SK-N-SH (cell line): ENCODE data around the gene KCNAB1.

Experiments
- EZH2phosphoT487 ChIP-seq: fragments of 200-600 bp; sonication (generic); IDR thresholded peaks from 2 replicates; pipeline ENCODE4 v1.6.1; 2017; ENCODE audit warnings: low read depth, mixed run types, mild to moderate bottlenecking, antibody characterized with exemption, moderate library complexity, borderline replicate concordance
- MXI1 ChIP-seq: IDR thresholded peaks from 2 replicates; pipeline ENCODE4 v1.6.1; 2012; ENCODE audit warnings: mild to moderate bottlenecking, low read depth, low read length, improper control_type of control experiment
- NRF1 ChIP-seq: IDR thresholded peaks from 2 replicates; pipeline ENCODE4 v1.6.1; 2012; ENCODE audit warnings: low read depth, mild to moderate bottlenecking, low read length
- PBX3 ChIP-seq: IDR thresholded peaks from 2 replicates; pipeline ENCODE4; 2012
- POLR2AphosphoS5 ChIP-seq: IDR thresholded peaks from 2 replicates; pipeline ENCODE4 v1.6.1; 2012; ENCODE audit warnings: low read depth, low read length
- RAD21 ChIP-seq: IDR thresholded peaks from 2 replicates; pipeline ENCODE4 v1.6.1; 2012; ENCODE audit warnings: mild to moderate bottlenecking, low read length
- REST ChIP-seq: IDR thresholded peaks from 2 replicates; pipeline ENCODE4 v1.6.1; 2012; ENCODE audit warnings: mild to moderate bottlenecking, low read depth, low read length, moderate library complexity
- RFX5 ChIP-seq: IDR thresholded peaks from 2 replicates; pipeline ENCODE4 v1.6.1; 2012; ENCODE audit warnings: mild to moderate bottlenecking, improper control_type of control experiment, low read length
- USF1 ChIP-seq: IDR thresholded peaks from 2 replicates; pipeline ENCODE4 v1.4.0; 2012; ENCODE audit warnings: low read depth, borderline replicate concordance
- YY1 ChIP-seq: IDR thresholded peaks from 2 replicates; pipeline ENCODE4 v1.4.0; 2012; ENCODE audit warnings: low read depth, mild to moderate bottlenecking
- TF ChIP-seq, protein P1 (sequence below): fragments of 200-600 bp; sonication (generic); IDR thresholded peaks from 2 replicates; pipeline ENCODE4 v1.6.1; 2017; ENCODE audit warnings: antibody characterized with exemption, mild to moderate bottlenecking, moderate library complexity

DNA sequence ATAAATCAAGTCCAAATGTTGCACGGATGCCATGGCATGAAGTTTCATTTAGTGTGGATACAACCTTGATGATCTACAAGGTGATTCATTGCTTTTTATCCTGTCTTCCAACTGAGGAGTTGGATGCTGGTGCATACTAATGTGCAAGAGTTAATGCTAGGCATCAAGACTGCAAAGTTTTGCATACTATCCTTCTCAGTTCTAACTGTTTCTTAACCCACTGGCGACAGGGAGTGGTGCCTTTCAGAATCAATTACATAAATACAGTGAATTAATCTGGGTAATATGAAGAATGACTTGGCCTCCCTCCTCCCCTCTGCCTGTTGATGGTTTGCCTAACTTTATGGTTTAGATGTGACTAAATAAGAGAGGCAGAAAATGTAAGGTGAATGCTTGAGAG, 43.5 kb downstream of the KCNAB1 start:
- TF ChIP-seq, protein P1, sequence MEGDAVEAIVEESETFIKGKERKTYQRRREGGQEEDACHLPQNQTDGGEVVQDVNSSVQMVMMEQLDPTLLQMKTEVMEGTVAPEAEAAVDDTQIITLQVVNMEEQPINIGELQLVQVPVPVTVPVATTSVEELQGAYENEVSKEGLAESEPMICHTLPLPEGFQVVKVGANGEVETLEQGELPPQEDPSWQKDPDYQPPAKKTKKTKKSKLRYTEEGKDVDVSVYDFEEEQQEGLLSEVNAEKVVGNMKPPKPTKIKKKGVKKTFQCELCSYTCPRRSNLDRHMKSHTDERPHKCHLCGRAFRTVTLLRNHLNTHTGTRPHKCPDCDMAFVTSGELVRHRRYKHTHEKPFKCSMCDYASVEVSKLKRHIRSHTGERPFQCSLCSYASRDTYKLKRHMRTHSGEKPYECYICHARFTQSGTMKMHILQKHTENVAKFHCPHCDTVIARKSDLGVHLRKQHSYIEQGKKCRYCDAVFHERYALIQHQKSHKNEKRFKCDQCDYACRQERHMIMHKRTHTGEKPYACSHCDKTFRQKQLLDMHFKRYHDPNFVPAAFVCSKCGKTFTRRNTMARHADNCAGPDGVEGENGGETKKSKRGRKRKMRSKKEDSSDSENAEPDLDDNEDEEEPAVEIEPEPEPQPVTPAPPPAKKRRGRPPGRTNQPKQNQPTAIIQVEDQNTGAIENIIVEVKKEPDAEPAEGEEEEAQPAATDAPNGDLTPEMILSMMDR, result no peak
- TF ChIP-seq YY1, result no peak
- no peak for TF ChIP-seq POLR2AphosphoS5
- no peak for TF ChIP-seq RFX5
- no peak for TF ChIP-seq NRF1
- no peak for TF ChIP-seq MXI1
- no peak for TF ChIP-seq EZH2phosphoT487
- TF ChIP-seq REST, result no peak
- TF ChIP-seq RAD21, result no peak
- no peak for TF ChIP-seq USF1
- TF ChIP-seq PBX3, result no peak
